HCT116 (cell line): ENCODE data around the gene DRGX.

Source experiments
- POLR2A ChIP-seq: IDR thresholded peaks from 2 replicates; pipeline ENCODE4 v1.7.0; 2011; ENCODE audit warnings: borderline replicate concordance; ENCODE audit not compliant: insufficient read depth, insufficient read length; ENCODE audit errors: extremely low read depth
- TF ChIP-seq, protein P1 (sequence below), 3 experiments: fragments of 200-600 bp in 1 of 3; sonication (generic) in 1 of 3; IDR thresholded peaks in 2 of 3; conservative IDR thresholded peaks in 1 of 3; 2 replicates each; pipeline ENCODE4 v1.5.1; 2012 to 2017; ENCODE audit warnings: low read depth in 2 of 3, low read length in 2 of 3, antibody characterized with exemption in 1 of 3, borderline replicate concordance in 1 of 3, control low read depth in 1 of 3, mild to moderate bottlenecking in 1 of 3, mixed read lengths in 1 of 3, mixed run types in 1 of 3, moderate library complexity in 1 of 3; ENCODE audit not compliant: insufficient read depth in 1 of 3

GRCh38 chr10:49394933-49395740 is 752 bp downstream of the DRGX start:
- TF ChIP-seq POLR2A, result no peak
- TF ChIP-seq, protein P1, sequence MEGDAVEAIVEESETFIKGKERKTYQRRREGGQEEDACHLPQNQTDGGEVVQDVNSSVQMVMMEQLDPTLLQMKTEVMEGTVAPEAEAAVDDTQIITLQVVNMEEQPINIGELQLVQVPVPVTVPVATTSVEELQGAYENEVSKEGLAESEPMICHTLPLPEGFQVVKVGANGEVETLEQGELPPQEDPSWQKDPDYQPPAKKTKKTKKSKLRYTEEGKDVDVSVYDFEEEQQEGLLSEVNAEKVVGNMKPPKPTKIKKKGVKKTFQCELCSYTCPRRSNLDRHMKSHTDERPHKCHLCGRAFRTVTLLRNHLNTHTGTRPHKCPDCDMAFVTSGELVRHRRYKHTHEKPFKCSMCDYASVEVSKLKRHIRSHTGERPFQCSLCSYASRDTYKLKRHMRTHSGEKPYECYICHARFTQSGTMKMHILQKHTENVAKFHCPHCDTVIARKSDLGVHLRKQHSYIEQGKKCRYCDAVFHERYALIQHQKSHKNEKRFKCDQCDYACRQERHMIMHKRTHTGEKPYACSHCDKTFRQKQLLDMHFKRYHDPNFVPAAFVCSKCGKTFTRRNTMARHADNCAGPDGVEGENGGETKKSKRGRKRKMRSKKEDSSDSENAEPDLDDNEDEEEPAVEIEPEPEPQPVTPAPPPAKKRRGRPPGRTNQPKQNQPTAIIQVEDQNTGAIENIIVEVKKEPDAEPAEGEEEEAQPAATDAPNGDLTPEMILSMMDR (IDR thresholded peaks at IDR 0.05 in 2 of 3, conservative IDR thresholded peaks at IDR 0.05 in 1 of 3; ENCODE audit: borderline replicate concordance in 1 of 3, insufficient read depth in 1 of 3, low read depth in 2 of 3, low read length in 2 of 3), result no peak
